NCI-H146 treated with DMSO at 0.1 percent for 48 hours (cell line): ENCODE measurements around the gene PXDN.

Experiments used
- DNase-seq: peaks from one replicate; lab custom pipeline; 2025; ENCODE audit not compliant: unreplicated experiment; lab: John Stamatoyannopoulos, UW

The PXDN gene

DNA sequence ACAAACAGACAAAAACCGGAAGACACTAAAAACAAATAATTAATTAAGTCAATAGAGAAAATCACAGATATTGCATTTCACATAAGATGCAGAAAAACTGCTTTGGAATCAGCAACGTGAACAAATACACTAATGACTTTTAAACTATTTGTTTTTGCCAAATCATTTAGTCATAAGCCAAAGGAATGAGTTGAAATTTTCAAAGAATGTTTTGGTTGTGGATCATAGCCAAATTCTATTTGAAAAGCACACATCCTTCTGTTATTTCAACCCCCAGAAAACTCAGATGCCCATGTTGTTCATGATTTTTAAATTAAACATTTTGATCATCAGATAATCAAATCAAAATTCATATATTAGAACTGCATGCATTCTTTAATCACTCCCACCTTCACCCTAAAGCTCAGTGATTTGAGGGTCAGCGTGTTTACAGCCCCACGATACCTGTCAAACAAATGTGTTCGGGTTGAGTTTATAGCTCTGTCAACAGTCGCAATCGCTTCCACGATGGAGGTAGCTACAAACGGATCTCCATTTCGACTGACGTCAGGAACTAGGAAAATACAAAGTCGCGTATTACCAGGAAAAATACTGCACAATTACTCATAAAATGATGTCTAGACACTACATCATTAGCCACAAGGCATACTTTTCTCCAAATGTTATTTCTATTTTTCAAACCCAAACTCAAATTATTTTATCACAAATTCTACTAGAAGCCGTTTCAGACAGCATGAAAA is 90.2 kb downstream of the PXDN start:
- DNase-seq = no peak

DNA sequence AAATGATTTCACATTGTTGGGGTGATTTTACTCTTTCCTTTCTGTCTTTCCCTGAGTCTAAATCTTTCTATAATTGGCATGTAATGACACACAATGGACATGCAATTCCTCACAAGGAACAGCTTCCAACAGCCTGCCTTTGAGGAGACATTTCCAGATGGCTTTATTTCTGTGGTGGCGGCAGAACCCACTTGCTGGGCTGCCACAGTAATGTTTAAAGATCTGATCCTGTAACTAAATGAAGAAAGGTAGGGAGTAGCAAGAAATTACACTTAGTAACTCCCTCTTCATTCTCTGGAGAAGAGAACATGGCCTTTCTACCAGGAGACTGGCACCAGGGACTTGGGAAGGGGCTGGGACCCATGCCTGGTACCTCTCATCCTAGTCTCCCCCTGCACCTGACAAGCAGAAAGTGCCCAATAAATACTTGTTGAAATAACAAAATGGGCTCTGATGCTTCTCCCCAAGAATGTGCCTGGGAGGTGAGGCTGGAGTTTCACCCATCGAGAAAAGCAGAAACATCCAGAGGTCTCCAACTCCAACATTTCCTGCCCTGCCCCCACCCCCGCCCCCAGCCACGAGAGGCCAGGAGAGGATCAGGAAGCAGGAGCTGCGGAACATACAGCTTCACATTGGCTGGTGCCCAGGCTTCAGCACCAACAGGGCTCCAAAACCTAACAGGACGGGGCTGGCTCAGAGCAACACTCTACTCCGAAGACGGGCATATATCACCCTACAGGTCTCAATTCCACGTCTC is 92.1 kb downstream of the PXDN start:
- no peak for DNase-seq

DNA sequence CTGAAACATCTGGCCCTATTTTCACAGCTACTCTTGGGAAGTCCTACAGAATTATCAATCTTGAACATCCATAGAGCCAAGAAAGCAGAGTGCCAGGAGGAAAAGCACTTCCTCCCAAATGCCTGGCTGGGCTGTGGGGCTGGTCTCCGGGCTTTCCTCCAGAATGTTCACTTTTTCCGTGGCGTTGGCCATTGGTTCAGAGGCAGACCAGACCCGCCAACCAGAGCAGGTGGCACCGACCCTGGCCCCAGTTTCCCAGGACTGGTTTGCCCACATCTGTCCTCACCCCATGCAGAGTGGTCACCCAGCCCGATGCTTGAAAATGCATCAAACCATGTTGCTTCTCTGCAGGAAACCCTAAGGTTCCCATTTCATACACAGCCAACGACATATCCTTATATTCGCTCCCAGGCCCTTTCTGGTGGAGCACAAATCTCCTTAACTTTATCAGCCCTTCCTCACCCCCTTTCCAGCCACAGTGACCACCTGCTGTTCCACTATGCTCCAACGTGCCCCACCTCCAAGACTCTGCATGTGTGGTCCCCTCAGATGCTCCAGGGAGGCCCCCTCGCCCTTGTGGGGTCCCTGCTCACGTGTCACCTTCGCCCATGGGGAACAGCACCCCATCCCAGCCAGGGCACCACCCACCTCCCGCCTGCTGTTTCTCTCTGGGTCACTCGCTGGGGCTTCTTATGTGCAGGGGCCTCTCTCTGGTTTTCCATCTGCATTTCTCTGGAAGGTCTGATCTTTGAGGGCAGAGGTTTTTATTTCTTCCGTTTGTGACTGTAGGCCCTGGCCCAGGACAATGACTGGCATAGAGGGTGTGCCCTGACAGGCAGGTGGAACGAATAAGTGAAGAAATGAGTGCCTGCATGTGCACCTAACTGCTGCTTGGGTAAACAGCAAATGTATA is 92.9 kb downstream of the PXDN start:
- DNase-seq = no peak

GRCh38 chr2:1650085-1650872 is 94.0 kb downstream of the PXDN start:
- no peak for DNase-seq

DNA sequence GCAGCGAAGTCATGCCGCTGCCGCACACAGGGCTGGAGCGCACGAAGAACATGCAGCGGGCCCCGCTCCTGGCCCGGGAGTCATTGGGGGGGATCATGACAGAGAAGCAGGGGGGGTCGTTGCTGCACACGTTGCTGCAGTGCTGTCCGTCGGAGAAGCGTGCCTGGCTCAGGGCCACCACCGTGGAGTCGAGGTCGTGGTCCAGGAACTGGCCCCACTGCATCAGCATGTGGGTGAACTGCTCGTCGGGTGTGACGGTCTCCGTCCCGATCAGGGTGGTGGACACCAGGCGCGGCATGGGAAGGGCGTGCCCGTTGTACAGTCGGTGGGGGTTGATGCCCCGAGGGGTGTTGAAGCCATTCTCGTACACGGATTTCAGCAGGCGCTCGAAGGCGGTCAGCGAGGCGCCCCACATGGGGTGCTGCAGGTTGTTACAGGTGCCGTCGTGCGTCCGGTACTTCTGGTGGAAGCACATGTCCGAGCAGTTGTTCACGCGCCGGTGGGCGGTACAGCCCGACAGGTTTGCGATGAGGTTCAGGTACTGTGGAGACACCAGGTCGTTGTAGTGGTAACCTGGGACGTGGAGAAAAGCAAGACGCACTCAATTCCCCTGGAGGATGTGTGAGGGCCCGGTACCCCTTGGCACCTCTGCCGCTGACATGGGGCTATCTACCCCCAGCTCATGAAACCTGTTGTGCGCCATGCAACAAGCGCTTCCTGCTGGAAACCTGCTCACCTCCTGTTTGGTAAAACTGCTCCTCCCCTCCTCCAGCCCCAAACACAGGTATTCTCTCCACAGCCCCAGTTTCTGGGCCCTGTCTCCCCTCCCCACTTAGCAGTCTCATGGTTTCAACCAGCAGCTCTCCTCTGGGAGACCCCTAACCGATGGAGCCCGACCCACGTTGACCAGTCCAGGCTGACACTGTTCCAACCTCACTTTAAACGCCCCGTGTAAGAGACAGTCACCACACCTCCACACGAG is 94.9 kb downstream of the PXDN start:
- no peak for DNase-seq

- no peak for DNase-seq
Observed at GRCh38 chr2:1648241-1649102, 95.8 kb downstream of the PXDN start.

- no peak for DNase-seq
Observed at GRCh38 chr2:1647417-1648240, 96.7 kb downstream of the PXDN start.

GRCh38 chr2:1645761-1646476 is 98.4 kb downstream of the PXDN start:
- no peak for DNase-seq

DNA sequence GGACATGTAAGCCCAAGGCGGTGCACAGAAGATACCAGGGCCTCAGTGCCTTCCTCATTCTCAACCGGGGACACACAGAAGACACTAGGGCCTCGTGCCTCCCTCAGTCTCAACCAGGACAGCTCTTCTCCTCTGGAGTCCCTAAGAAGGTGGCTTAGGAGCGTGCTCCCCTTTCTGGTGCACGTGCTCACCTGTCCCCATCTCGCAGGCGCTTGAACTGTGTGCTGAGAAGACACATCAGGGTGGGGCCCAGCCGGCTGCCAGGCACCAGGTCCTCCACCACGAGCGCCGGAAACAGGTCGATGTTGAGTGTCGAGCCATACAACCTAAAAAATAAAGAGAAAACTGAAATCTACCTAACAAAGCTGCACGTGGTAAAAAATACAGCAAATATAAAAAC is 99.9 kb downstream of the PXDN start:
- DNase-seq = no peak

DNA sequence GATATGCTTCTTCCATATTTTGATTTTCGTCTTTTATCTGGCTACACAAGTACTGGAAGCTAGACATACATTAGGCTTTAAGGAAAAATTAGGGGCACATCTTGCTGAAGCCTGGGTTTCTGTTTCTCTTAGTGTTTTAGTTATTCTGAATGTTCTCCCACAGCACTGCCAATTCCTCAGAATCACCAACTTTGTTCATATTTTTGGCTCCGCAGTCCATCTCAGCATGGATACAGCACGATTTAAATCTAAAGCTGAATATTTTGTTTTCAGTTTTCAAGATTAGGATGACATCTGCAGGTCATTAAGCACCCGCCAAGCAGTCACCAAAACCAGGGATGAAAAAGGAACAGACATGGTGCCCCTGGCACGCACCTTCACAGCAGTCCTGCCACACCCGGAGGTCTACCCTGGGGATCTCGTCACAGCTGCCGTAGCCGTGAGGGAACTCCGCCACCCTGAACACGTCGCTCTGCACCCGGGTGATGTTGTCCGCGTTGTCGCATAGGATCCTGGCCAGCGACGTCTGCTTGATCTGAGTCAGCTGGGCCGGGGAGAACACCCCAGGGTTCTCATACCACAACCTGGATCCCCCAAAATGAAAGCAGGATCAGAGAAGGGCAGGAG is 101.2 kb downstream of the PXDN start:
- DNase-seq = no peak

- DNase-seq = no peak
Observed at GRCh38 chr2:1642066-1642861, 102.1 kb downstream of the PXDN start.

- DNase-seq = no peak
Observed at GRCh38 chr2:1641523-1641922, 102.8 kb downstream of the PXDN start.

- no peak for DNase-seq
Observed at GRCh38 chr2:1640301-1641135, 103.8 kb downstream of the PXDN start.

GRCh38 chr2:1639086-1639858 is 105.0 kb downstream of the PXDN start:
- no peak for DNase-seq
